ENCODE results near the gene NLGN2.

NLGN2 gene

DNA sequence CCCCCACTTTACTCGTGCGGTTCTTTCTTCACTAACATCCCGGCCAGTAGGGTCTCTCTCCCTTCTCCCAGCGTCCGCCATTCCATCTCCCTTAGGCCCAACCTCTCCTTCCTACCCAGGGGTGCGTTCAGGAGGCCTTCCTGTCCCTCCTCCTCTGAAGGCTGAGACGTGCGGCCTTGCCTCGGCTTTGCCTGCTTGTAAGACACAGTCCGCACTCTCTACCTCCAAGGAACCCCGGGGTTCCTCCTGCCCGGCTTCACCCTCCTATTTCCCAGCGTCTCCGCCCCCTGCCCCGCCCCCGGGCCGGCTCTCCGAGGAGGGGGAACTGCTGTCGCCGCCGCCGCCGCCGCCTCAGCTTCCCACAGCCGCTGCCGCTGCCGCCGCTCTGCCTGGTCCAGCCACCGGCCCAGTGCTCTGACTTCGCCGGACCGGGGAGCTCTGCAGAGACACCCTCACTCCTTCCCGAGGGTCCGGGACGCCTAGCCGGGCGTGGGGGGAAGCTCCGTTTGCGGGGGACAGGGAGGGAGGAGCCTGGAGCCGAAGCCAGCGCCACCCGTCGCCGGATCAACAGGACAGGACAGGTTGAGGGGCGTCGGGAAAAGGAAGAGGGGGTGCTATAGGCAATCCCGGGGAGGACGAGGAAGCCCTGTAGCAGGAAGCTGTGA, 30.4 kb downstream of the NLGN2 start:
- peak; percentile 30 for DNase-seq

DNA sequence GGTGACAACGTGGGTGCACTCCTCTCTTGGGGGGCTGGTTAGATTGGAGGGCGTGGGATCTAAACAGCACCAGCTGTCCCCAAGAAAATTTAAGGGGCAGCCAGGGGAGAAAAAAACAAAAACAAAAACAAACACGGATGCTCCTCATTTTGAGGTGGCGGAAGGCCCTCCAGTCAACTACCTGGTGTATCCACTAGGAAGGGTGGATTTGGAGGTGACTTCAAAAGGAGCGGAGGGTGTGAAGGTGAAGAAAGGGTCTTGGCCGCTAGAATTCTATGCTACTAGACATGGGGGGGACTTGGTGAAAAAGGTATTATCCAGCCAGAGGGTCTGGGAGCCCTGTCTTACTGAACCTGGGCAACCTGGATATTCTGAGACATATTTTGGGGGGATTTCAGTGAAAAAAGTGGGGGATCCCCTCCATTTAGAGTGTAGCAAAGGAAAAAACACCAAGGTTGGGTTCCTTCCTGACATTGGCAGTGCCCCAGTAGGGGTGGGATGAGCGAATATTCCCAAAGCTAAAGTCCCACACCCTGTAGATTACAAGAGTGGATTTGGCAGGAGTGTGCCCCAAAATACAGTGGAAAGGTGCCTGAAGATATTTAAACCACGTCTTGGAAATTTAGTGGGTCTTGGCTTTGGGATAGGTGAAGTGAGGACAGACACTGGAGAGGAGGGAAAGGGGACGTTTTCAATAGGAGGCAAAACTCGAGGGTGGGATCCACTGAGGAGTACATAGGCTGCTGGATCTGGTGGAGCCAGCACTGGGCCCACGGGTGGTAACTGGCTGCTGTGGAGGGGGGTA, 31.2 kb downstream of the NLGN2 start:
- DNase-seq = no peak

DNA sequence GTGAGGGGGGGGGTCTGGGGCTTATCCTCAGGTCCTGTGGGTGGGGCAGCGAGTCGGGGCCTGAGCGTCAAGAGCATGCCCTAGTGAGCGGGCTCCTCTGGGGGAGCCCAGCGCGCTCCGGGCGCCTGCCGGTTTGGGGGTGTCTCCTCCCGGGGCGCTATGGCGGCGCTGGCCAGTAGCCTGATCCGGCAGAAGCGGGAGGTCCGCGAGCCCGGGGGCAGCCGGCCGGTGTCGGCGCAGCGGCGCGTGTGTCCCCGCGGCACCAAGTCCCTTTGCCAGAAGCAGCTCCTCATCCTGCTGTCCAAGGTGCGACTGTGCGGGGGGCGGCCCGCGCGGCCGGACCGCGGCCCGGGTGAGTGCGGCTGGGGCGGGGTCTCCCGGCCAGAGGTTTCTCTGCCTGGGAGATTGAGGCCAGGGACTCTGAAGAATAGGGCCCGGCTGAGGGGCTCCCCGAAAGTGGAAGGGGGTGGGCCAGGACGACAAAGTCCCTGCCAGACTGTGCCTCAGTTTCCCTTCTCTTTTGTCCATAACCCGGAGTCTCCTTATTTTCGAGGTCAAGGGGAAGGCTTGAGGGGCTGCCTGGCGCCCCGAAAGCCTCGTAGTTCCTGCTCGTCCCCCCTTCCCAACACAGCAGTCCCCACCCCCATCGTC, 31.9 kb downstream of the NLGN2 start, which contains the start of gene FGF11:
Gene FGF11, plus strand, starts transcription at position 51 of the 651 bp plus-strand sequence. Its CDS starts 109 bp downstream, at position 160.
- DNase-seq = no peak

DNA sequence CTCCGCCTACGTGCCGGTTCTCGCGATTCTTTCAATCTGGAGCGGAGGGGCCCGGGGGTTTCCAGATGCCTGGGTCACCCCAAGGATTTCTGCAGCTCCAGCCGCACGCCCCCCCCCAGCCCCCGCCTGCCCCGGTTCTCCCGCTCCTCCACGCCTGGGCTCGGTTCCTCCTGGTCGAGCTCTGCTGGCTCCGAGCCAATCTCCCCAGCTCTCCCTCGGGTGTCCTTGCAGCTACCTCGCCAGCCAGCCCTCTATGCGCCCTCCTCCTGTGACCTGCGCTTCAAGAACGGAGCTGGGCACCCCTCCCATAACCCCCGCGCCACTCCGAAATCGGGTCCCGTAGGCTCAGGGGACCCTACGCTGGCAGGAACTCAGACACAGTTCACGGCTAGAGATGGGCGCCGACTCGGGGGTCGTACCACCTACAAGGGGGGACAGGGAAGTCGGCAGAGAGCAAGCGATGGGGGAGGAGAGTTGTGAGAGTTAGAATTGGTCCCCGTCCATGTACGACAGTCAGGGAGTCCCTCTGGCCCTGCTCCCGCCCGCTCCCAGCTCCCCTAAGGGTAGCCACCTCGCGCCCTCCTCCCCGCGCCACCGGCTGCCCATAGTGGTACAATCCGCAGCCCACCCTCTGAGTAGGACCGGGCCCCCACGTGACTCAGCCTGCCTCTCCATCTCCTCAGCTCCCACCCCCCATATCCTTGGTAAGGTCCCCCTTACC, 32.6 kb downstream of the NLGN2 start:
- DNase-seq = no peak

DNA sequence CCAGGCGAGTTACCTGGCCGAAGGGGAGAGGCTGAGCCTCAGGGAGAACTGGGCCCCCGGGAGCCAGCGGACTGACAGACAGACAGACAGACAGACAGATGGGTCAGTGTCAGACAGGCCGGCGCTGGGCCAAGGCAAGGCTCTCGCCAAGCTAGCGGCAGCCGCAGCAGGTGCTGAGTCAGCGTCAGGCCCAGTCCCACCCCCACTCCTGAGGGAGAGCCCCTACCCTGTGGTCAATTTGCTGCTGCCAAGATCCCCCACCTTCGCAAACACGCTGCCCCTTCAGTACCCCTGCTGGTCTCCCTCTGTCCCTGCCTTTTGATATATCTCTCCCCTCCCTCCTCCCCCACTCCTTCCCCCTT, 33.2 kb downstream of the NLGN2 start:
- DNase-seq = no peak

DNA sequence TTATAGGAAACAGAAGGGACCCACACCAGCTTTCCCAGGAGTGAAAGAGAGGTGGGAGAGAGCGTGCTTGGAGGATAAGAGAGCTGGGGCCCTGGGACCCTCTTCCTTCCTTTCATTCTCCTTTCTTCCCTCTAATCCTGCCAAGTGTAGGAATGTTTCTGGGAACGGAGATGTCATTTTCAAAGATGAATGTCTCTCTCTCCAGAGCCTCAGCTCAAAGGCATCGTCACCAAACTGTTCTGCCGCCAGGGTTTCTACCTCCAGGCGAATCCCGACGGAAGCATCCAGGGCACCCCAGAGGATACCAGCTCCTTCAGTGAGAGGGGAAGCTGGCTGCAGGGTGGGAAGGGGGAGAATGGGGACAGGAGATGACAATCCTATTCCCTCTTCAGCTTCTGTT, 33.6 kb downstream of the NLGN2 start:
- DNase-seq = no peak

DNA sequence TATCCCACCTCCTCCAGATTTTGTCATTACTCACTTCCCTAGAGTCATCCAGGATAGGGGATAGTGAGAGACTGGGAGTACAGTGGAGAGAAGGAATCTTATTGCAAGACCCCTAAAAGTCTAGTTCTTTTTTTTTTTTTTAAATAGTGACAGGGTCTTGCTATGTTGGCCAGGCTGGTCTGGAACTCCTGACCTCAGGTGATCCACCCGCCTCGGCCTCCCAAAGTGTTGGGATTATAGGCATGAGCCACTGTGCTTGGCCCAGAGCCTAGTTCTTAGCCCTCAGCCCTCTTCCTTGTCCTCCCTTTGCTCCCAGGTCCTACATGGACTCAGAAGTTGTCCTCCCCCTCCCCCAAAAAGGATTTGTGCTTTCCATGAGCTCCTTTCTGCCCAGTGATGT, 34.5 kb downstream of the NLGN2 start:
- no peak for DNase-seq

DNA sequence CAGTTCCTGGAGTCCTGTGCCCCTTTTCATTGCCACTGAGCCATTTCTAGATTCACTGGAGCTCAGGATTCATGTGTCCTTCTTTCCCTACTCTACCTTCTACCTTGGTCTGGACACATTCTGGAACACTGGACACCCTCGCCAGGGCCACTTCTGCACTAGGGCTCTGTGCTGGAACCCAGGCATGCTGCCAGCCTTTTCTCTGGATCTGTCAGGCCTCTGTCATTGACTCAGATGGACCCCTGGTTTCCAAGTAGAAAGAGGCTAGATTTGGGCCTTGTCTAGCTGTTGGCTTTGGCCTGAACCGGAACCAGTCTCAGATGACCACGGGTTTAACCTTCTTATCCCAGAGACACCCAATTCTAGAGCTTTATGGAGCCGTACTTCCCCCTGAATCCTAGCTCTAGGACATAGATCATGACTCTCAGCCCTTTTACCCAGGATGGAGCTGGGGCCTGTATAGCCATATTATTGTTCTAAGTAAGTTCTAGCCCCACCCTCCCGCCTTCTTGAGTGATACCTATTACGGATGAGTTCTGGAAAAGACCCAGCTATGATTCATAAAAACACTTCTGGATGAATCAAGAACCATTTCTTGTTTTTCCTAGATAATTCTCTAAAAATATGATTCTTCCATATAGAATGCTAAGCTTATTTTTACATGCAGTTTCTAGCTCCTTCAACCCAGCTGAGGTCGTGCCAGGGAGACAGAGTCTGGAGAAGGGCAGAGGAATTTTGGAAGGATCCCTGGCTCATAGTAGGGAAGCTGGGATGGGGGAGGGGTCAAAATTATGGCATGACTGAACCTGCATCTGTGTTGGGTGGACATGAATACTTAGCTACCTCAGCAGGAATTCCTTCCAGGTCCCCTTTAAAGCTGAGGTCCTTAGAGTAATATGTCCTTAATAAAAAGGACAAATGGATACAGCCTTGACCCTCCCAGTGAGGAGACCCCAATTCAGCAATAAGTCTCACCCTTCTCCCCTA, 36.1 kb downstream of the NLGN2 start:
- no peak for DNase-seq

DNA sequence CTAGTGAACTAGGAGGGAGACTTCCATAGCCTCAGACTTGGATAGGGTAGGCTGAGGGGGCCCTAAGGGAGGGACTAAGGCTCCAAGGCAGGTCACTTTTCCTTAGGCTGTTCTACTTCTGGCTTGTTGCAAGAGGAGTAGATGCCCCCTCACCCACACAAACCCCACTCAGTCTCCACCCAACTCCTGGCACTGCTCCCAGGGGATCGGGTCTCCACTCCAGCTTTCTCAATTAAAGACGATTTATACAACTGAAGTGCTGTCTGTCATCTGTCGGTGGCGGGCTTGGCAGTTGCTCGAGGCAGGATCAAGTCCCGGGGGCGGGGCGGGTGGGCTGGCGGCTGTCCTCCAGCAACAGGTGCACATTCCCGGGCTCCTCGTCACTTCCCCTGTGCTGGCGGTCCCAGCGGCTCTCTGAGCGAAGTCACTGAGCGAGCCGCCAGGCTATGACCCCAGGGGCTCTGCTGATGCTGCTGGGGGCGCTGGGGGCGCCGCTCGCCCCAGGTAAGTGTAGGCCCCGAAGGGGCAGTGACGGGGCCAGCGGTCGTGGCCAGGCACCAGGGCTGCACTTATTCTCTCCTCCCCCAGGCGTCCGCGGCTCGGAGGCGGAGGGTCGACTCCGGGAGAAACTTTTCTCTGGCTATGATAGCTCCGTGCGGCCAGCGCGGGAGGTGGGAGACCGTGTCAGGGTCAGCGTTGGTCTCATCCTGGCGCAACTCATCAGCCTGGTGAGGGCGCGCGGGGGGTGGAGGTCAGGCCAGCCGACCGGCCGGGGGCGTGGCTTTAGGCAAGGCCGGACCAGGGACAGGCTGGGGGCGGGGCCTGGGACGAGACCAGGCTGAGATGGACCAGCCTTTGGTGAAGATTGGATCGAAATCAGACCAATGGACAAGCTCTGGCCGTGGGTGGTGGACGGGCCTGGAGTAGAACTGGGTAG, 37.3 kb downstream of the NLGN2 start, which contains the start of gene CHRNB1:
Gene CHRNB1, plus strand, starts transcription at position 380 of the 937 bp plus-strand sequence. Its CDS starts 67 bp downstream, at position 447.
- DNase-seq = no peak

DNA sequence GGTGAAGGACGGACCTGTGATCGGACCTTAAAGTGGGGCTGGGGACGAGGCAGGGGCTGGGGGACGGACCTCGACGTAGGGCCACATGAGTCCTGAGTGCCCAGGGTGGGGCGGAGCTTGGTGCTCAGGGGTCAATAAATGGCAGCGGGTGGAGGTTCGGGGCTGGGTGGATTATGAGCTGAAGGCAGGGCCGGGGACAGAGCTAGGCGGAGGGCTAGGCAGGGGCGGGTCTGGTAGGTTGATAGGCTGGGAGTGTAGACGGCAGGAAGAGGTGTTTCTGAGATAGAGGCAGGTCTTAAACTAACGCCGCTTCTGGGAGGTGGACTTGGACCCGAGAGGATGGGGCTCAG, 37.9 kb downstream of the NLGN2 start:
- DNase-seq = no peak

DNA sequence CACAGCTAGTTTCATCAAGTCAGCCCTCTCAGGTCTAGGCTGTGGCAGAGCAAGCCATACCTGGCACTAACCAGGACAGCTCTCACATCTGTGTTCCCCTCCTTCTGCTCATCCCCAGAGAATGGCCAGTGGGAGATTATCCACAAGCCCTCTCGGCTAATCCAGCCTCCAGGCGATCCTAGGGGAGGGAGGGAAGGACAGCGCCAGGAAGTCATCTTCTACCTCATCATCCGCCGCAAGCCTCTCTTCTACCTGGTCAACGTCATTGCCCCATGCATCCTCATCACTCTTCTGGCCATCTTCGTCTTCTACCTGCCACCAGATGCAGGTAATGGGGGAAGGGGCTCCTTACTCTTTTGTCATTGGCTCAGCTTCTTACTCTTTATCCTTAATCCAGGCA, 40.8 kb downstream of the NLGN2 start:
- DNase-seq = no peak

DNA sequence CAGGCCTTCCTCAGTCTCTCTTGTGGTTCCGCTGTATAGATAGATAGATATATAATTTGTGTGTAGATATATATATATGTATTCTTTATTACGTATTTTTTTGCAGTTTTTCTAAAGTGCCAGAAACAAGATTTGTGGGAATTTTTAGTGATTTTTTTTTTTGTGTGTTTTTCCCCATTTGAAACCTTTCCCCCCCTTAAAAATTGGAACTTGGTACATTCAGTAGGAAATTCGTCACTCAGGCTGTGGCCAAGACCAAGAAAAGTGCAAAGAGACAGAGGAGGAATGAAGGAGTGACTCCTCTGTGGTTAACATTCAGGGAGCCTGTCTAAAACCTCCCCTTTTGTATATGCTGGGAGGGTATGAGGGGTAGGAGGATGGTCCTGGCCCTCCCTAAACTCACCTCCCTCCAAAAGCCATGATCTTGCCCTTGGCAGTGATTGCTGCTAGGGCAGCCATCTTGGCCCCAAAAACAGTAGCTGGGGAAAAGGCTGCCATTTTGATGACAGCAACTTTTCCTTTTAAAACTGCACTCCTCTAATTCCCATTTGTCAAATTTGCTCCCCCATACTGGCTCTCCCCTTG, 52.4 kb downstream of the NLGN2 start:
- no peak for DNase-seq

DNA sequence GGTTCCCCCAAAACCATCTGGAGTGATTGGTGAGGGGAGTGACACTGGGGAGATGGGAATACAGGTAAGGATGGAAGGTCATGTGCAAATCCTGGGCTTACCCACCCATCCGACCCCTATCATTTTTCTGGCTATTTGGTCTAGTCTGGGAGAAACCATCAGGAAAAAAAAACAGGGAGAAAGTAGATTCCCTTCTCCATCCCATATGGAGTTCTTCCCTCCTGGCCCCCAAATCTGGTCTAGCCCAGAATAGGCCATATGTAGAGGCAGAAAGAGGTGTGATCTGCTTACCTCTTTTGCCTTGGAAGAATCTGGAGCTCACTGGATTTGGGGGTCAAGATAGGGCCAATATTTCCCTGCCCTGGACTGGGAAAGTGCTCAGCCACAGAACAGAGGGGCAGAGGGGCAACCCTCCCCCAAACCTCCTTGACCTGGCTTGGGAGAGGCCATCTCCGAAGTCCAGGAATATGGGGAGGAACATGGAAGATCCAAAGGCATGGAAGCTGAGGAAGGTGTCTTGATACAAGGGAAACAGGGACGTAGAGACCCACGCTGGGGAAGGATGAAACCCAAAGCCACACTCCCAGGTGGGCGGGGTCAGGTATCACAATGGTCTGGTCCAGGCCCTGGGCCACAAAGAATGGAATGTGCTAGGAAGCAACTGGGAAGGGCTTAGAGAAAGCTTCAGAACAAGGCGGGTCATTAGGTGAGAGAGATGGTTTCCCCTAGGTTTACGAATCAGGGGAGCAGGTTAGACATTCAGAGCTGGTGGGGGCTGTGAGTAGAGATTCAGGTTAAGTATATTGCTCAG, 53.4 kb downstream of the NLGN2 start:
- DNase-seq = no peak

DNA sequence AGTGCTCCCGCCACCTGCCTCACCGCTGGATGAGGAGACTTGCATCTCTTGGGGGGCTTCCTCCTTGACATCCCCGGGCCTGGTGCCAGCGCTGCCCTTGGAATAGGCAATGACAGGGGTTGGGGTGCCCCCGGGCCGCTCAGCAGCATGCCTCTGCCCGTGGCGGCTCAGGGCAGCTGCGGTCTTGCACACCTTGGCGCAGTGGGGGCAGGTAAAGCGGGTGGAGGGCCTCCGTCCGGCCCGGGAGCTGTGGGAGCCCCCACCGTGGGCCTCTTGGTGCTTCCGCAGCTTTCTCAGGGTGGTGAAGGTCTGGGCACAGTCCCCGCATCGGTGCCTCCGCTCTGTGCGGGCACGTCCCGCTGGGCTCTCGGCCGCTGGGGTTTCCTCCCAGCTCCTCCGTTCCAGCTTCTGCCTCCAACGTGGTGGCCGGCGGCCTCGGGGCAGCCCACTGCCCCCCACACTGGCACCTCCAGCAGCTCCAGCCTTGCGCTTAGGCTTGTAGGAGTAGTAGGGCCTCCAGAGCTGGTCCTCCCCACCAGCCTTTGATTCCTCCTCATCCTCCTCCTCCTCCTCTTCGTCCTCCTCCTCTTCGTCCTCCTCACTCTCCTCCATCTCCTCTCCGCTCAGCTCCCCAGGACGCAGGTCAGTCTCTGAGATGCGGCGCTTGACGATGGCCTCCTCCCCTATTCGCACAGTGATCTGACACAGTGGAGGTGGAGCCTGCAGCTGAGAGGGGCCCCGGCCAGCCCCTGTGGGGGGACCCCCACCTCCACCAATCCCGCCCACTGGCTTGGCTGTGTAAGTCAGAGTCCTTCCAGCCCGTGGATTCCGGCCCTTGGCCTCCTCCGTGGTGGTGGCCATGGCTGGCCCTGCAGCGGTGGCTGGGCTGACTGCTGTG, 55.1 kb downstream of the NLGN2 start:
- DNase-seq = no peak

DNA sequence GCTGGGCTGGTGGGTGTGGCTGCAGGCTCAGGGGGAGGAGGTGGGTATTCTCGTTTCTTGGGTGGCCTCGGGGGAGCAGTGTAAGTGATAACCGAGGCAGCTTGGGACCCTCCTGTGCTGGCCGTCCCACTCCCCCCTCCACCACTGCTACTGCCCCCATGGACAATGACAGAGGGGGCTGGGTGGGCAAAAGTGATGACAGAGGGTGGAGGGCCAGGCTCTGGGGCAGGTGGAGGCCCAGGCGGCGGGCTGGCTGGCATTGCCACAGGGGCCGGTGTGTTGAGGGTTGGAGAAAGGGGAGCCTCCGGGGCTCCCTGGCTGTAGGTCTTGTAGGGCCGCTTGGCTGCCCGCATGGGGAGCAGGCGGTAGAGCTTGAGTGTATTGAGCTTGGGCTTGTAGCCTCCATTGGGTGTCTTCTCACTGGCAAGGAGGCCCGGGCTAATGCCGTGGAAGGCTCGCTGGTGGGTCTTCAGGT, 55.8 kb downstream of the NLGN2 start:
- DNase-seq = no peak

DNA sequence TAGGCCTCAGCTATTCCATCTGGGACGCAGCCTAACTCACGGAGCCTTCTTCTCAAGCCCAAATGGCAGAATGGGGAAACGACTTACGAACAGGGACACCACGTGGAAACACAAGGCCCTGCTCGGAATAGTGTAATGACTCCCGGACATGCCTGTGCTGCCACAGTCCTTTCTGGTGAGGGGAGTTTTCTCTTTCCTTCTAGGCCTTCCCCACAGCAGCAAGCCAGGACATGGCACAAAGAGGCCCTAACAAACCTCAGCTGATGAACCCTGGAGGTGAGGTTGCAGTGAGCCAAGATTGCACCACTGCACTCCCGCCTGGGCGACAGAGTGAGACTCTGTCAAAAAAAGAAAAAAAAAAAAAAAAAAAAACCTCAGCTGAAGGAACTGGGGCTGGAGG, 56.4 kb downstream of the NLGN2 start:
- no peak for DNase-seq

DNA sequence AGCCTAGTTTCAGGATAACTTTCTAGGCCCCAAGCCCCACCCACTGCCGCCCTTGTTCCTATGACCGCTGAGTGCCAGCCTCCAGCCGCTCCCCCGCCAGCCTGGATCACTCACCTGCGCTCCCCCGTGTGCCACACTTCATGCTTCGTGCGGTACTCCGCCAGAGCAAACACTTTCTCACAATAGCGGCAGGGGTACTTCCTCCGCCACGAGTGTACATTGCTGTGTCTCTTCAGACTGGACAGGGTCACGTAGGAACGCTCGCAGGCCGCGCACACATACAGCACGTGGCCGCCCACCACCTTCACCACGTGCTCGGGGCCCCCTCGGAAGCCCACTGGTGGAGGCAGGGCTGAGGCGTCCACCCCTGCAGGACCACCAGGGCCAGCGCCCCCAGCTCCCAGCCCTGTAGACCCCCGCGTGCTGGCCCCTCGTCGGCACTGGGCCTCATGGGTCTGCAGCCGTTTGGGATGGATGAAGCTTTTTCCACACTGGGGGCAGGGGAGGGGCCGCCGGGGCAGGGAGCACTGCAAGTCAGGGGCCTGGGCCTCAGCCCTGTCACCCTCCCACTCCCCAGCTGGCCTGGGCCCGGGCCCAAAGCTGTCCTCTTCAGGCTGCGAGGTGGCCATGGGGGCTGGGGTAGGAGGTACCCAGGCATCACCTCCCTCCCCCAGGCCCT, 58.1 kb downstream of the NLGN2 start:
- no peak for DNase-seq

DNA sequence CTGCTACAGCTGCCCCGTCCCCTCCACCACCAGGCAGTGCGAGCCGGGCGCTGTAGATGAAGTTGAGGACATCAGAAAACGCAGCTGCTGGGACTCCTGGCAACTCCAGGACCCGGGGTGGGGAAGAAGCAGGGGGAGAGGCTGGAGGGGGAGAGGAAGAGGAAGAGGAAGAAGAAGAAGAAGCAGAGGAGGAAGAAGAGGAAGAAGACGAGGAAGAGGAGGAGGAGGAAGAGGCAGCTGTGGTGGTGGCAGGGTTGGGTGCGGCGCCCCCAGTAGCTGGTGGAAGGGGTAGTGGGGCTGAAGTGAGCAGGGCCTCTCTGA, 58.6 kb downstream of the NLGN2 start:
- DNase-seq = no peak
